Limb (tissue), 2 donors: Measurements from ENCODE around the gene DYRK3.
"Not testable (repeated sequence)": the region's sequence is repeated elsewhere in the genome, so short reads cannot be mapped to it uniquely, and the experiment has no call there.

ENCODE experiments used
- DNase-seq, 2 donors: peaks; one replicate each; pipeline ENCODE4 v3.0.0-alpha.2; 2016; ENCODE audit errors: extremely low spot score in 2 of 2

DYRK3 gene

DNA sequence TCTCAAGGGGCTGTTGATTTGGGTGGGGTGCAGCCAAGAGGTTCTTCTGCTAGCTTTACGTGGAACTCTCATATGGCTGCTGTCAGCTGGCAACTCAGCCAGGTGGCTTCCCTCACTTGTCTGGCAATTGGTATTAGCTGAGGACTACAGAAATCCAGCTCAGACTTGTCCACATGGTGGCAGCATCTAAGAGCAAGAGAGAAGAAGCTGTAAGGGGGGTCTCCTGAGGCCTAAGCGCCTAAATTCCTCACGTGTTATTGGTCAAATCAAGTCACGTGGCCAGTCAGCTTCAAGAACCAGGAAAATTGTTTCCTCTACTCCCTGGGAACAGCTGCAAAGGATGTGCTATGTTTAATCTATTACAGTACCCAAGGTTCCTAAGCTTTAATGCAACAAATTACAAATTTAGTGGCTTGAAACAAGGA, 4.2 kb upstream of the DYRK3 start:
- DNase-seq: peak; percentile 62 to 76

DNA sequence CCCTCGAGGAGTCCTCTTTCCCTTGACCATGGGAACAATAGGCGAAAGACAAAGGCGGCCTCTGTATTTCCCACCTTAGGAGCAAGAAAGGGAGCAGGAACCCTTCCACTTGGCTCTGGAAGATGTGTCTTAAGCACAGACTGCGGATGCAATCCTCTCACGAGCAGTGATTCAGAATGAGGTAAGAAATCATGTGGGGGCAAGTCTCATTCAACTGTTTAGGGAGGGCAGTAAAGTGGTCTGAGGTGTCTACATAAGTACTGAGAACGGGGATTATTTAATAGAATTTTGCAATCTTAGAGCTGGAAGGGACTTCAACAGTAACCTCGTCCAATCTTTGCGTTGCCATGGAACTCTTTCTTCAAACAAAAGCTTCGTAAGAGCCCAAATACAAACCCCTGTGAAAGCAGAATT, 1.6 kb upstream of the DYRK3 start:
- DNase-seq: no peak

DNA sequence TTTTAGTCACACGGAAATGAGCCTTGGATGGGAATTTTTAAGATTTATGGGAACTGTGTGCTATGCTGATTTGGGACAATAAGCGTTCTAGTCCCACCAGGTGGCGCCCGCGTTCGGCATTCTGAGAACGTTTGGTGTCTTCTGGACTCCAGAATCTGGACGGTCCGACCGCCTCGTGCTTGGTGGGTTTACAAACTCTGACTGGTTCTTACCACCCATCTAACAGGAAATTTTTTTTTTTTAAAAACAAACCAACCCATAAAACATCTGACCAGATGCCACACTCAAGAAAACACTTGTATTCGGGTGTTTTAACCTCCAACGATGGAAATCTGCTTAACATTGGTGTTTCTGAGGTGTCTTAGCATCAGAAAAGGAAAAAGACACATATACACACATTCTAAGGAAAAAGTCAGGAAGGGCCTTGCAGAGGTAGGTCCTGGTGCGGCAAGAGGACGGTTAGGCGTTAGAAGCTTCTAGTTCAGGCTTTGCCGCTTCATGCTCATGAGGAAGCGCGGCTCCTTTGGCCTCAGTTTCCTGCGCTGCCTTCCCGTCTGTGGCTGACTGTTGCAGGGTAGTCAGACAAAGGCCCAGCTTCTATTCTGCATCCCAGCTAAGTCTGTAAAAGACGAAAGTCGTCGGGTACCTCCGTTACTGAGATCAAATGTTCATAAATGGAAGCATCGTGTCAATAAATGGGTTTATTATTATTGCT, 814 bp upstream of the DYRK3 start:
- DNase-seq: peak; percentile 89 to 90

DNA sequence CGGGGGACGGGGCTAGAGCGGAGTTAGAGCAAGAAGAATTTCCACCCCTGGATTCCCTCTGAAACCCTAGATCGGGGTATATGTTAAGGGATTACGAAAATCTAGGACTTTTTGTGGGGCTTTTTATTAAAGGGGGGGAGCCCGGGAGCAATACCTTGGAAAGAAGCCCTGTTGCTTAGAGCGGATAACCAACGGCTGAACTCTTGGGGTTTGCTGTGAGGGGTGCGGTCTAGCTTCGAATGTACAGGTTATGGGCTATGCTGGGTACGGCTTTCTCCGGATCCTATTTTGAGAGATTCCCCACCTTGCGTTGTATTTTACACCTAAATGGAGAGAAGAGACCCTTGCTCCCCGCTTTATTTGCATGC, 626 bp downstream of the DYRK3 start:
- DNase-seq: no peak

DNA sequence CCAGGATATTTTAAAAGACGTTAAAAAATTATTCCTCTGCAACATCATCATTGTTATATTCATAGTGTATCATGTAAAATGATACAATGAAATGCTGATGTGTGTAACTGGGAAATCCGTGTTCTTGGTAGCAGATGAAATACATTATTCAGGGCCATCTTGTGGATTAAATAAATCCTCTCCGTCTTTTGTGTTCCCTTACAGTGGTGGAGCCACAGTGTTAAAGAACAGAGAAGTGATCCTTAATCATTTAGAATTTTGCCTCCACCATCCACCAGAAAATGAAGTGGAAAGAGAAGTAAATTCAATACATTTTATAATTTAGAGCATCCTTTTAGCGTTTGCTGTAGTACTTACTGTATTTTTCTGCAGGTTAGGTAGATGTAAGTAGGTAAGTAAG, 1.3 kb downstream of the DYRK3 start:
- DNase-seq: no peak

DNA sequence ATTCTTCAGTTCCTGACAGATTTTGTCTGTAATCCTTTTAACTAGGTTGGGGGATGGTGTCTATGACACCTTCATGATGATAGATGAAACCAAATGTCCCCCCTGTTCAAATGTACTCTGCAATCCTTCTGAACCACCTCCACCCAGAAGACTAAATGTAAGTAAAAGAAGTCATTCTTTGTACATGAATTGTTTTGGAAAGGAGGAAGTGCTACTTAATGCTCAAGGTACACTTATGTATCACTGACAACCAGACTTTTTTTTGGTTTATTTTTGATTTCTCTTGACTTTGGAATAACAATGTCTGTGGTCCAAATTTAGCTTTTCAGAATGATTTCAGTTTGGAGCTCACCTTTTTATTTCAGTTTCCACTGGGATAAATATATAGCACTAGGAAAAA, 2.3 kb downstream of the DYRK3 start:
- no peak for DNase-seq

DNA sequence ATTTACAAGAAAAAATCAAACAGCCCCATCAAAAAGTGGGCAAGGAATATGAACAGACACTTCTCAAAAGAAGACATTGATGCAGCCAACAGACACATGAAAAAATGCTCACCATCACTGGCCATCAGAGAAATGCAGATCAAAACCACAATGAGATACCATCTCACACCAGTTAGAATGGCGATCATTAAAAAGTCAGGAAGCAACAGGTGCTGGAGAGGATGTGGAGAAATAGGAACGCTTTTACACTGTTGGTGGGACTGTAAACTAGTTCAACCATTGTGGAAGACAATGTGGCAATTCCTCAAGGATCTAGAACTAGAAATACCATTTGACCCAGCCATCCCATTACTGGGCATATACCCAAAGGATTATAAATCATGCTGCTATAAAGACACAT, 6.7 kb downstream of the DYRK3 start:
- not testable (repeated sequence) for DNase-seq

DNA sequence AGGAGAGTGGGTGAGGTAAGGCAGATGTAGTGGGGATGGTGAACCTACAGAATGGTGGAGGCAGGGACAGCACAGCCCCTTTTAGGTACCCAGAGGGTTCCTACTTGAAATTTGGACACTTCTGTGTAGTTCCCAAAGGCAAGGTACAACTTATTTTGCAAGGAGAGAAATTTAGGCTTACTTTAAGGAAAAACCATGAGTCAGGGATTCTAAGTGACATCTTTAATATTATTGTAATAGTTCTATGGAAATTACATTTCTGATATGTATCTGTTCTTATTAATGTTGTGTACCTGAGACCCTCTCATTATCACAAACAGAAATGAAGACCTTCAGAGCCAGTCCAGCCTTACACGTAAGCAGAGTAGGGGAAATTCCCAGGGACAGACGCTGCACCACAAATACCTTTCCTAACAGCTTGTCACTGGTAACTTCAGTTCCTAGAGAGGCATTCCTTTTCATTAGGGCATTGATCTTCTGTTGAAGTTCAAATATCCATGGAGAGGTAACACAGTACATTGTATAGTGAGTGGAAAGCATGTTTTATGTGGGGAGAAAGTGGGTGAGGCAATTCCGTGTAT, 7.9 kb downstream of the DYRK3 start:
- DNase-seq: no peak

DNA sequence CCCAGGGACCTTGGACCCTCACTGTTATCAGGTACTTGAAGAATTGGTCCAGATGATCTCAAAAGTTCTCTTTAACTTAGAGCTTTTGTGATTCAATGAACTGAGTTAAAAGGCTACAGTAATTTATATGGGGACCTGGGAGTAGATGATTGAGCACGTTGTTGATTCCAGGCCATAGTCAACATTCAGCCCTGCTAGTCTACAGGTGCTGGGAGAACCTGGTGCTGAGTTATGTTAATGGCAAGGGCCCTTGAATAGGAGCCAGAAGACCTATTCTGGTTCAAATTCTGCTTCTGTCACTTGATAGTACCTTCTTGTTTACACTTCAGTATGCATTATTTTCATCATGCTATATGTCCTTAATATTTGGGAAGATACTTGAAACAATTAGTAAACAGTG, 11.2 kb downstream of the DYRK3 start:
- DNase-seq: no peak

DNA sequence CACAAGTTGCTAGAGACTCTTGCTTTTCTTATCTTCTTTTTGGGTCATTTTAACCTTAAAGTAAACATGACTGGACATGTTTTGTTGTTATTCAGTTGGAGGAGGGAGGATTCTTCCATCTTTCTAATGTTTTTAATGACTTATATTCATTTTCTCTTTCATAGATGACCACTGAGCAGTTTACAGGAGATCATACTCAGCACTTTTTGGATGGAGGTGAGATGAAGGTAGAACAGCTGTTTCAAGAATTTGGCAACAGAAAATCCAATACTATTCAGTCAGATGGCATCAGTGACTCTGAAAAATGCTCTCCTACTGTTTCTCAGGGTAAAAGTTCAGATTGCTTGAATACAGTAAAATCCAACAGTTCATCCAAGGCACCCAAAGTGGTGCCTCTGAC, 11.9 kb downstream of the DYRK3 start:
- no peak for DNase-seq

DNA sequence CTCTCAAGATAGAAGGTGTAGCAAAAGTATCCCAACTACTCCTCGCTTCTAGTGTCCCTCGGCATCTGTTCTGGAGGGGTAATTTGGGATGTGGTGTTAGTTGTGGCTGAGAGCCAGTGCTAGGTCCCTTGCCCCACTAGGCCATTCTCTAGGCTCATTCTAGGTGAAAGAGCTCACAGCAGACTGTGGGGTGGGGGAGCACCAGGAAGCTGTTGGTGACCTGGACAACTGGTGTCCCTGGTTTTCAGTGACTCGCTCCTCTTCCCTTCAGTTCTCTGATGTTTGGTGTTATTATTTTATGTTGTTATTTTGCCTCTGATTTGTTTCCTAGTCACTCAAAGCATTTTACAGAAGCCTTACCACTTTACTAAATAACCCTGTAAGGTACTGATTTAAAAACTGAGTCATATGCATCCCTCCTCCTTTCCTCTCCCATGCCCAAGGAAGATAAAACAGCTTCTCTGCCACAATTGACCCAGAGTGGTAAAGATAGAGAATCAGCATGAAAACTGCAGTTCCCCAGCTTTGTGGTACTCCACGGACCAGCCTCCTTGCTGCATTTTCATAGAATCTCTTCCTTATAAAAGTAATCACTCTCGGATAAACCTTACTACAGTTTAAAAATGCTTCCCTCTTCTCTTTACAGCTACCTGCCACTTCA, 14.1 kb downstream of the DYRK3 start:
- DNase-seq: no peak

DNA sequence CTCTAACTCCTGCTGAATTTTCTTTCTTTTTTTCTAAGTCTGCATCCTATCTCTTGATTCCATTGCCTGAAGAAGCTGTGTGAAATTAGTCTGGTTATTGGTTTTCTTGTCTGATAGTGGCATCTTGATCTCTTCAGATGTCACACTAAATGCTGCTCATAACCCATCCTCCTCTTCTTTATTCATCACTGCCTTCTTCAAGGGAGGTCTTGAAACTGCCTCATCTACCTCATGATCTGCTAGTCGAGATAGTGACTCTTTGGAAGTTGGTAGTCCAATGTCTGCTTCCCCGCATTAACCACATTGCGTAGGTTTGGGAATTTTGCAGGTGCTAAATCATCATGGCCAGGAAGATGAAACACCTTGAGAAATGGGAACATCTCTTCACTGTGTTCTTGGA, 15.7 kb downstream of the DYRK3 start:
- no peak for DNase-seq

DNA sequence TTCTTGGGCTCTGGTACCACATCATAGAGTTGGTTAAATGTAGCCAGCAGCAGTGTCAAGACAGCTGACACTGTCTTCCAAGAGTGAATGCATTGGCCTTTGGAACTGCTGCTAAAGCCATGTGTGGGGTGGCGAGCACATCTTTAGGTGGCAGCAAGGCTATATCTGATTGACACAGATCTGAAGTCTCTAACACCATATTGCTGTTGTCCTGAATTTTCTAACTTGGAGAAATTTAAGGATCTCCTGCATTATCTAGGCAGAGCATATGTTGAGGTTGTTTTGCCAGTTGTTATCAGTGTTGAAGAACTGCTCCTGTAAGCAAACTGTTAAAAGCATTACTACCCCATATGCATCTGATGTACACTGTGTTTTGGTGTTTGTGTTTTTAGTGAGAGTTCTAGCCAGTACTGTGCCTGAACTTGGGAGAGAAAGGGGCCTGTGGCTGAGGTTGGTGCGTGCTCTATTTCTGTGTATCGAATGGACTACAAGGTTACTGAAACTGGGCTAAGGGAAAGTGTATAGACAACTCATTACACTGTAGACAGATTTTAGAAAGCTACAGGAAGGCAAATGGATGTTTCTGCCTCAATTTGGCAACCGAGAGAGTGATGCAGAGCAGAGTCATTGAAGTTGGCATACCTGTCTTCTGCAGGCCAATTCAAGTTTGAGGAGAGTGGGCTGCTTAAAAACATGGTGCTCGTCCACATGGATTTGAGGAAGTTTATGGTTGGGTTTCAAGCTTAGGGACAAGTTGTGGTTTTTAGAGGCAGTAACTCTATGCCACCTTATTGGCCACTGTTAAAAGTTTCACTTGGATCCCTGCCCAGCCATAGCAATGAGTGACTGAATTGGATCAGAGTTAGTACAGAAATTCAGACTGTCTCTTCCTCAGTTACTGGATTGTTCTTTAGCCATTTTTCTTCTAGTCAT, 16.9 kb downstream of the DYRK3 start:
- no peak for DNase-seq

DNA sequence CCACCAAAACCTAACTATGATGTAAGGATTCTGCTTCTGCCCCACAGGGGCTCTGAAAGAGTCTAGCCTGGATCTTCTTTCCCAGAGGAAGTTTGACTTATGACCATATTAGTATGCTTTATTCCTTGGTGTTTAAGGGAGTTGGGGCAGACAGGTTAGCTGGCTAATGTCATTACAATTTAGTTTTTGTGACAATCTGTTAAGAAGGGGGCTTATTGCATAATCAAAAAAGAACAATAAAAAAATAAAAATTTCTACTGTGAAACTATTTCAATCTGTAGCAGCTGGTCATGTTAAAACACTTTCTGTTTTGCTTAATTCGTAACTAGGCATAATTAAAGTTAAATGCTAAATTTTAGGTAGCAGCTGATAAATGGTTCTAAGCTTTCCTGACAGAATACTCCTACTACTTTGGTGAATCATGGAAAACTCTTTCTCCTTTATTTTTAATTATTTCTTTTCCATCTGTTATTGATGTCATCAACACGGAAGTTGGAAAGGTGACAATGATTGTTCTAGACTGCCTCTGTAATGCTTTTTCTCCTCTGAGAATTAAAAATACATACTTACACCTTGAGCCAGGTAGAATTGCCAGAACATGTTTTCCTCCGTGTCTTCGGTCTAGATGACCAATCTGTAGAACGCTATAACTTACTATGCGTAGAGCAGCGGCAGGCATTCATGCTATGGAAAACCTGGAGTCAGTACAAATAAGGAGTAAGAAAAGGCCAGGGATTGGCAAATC, 18.6 kb downstream of the DYRK3 start:
- no peak for DNase-seq

DNA sequence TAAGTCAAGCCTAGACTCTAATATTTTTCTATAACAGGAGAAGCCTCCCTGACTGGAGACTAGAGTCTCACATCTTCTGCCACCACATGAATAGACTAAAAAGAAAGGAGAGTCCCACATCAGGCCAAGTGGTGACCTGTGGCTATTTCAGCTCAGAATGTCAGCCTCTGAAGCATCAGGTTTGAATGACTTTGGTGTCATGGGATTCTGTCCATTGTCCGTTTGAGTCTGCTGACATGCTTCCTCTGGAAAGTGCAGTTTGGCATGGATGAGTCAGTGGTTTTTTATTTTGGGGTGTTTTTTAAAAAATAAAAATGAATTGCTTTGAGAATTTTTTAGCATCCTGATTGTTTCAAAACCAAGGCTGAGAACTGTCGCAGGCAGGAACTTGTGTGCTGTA, 19.5 kb downstream of the DYRK3 start:
- DNase-seq: no peak

DNA sequence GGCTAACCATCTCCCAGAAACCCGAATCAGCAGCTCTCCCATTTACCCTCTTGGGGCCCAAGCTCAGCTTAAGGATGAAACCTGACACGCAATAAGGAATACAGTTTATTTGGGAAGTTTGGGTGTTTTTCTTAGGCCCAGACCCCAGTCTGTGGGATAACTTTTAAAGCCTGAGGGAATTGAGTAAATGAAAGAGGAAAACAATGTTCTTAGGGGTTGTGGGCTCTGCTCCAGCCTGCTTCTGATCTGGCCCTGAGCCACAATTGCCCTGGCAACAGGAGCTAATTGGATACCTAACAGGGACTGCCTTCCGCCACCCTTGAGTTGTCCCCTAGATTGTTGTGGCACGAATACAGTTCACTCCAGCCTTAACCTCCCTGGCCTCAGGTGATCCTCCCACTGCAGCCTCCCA, 20.1 kb downstream of the DYRK3 start:
- peak in 1 of 2 donors; percentile 45 for DNase-seq

DNA sequence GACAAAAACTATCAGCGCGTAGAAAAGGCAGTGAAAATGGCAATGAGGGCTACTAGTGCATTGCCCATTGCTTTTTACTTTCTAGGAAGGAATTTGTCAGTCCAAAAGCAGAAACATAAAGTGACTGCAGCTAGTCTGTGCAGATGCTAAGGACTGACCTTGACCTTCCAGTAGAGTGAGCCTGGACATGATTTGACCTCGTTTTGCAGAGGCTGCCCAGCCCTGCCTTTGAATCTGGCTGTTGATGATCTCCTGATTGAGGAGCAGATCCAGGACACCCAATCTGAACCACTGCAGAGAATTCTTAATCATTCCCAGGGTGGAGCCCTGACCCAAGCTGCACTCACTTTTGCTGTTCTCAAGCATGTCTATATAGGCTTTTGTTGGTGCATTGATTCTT, 21.6 kb downstream of the DYRK3 start:
- DNase-seq: no peak

DNA sequence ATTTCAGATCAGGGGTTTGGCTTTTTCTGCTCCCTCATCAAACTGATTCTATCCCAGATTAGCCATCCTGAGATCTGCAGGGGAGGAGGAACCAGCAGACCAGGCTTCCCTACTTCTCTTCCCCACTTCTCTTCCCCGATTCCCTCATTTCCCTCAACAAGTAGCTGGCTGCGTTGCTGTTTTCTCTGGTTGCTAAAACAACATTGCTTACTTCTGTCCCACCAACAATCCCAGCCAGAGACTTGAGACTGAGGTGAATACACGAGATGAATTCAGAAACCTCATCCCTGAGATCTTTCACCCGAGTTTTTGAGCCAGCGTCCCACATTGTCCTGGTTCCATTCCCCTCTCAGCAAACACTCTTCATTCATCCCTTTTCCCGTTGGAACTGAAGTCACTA, 22.4 kb downstream of the DYRK3 start:
- DNase-seq: no peak

DNA sequence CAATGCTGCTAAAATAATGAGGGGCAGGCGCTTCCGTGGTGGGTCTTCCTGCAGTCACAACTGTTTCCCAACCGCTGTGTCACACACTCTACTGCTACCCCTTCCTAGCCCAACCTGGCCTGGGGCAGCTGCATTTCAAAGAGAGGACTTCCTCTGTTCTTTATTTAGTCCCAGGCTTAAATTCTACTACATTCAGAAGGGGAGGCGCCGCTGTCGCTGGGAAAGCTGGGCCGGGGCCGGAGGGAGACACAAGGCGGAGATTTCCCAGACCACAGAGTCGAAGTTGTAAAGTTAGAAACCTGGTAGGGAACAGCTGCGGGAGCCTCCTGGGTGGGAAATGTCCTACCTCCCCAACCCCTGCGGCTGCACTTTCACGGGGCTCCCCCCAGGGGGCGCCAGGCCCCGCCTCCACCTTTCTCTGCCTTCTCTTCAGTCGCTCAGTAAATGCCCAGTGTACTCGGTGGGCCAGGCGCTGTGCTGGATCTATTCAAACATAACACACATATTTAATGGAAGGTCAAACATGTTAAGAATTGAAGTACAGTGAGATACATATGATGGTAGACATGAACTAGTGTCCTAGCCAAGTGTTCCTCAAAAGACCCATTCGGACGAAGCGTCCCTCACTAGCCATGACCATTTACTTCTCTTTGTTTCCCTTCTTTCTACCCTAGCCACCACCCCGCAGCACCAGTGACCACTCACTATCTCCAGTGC, 23.1 kb downstream of the DYRK3 start:
- DNase-seq: peak; percentile 53 to 65

DNA sequence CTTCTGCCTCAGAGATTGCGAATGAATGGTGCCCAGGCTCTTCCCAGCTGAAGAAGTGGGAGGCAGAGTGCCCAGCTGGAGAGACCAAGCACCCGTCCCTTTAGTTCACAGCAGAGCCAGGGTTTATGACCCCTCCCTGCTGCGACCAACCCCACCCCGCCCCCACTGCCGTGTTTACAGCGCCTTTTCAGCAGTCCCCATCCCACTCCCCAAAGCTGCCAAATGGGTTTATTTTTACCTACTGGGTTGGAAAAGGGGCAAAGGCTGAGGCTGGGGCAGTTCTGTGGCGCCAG, 23.6 kb downstream of the DYRK3 start:
- no peak for DNase-seq

DNA sequence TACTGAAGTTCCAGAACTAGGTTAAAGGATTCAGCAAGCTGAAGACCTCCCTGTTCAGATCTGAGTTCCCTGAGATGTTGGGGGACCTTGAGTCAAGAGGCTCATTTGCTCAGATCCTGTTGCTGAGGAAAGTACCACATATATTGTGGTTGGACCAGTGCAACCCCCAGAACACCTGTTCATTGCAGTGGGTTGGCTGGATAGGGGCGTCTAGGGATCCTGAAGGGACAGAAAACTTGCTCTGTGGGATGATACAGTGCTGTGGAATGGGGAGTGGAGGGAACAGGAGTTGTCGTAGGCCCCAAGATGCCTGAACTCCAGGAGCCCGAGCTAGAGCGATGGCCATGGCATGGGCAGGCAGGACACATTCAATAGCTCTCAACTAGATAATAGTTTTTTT, 24.8 kb downstream of the DYRK3 start:
- DNase-seq: no peak
